GM10847 (cell line): Measurements from ENCODE around the gene MAPK8IP3.

Experiments used
- POLR2A ChIP-seq: IDR thresholded peaks from 2 replicates; pipeline ENCODE4 v1.6.1; 2011; ENCODE audit not compliant: insufficient read length; ENCODE audit errors: extremely low read depth

The MAPK8IP3 gene

GRCh38 chr16:1788095-1788707 is 82.2 kb downstream of the MAPK8IP3 start:
- no peak for TF ChIP-seq POLR2A

DNA sequence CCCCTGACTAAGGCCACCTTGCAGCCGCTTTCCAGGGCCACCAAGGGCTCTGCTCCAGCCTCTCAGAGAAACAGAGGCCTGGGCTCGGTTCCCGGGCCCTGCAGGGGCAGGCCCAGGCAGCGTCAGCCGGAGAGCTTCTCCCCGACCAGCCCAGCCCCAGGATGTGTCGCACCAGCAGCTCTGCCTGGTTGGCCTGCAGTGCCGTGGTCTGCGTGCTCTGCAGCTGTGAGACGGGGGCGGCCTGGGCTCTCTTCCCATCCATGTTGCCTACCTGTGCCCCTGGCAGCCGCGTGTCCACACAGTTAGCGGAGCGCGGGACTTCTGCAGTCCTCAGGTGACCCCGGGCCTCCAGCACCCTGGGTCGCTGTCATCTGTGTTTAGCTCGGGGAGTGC is 82.7 kb downstream of the MAPK8IP3 start:
- TF ChIP-seq POLR2A, result no peak

DNA sequence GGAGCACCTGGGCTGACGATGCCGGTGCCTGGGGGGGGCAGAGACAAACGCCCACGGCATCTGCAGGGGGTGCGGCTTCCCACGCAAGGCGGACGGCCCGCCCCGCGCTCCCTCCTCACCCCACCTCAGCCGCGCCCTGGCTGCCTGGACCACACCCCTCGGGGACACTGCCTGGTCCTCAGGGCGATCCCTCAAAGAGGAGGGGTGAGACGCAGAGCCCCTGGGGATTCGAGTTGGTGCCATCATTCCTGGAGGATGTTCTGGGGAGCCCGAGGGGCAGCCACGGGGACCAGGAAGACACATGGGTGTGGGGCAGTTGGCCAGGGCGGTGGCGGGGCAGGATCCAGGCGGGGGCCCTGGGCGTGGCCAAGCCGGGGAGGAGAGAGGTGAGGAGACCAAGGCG is 83.6 kb downstream of the MAPK8IP3 start:
- TF ChIP-seq POLR2A, result no peak

GRCh38 chr16:1790261-1790610 is 84.2 kb downstream of the MAPK8IP3 start:
- TF ChIP-seq POLR2A, result no peak

GRCh38 chr16:1790611-1791255 is 84.7 kb downstream of the MAPK8IP3 start:
- TF ChIP-seq POLR2A, result no peak

DNA sequence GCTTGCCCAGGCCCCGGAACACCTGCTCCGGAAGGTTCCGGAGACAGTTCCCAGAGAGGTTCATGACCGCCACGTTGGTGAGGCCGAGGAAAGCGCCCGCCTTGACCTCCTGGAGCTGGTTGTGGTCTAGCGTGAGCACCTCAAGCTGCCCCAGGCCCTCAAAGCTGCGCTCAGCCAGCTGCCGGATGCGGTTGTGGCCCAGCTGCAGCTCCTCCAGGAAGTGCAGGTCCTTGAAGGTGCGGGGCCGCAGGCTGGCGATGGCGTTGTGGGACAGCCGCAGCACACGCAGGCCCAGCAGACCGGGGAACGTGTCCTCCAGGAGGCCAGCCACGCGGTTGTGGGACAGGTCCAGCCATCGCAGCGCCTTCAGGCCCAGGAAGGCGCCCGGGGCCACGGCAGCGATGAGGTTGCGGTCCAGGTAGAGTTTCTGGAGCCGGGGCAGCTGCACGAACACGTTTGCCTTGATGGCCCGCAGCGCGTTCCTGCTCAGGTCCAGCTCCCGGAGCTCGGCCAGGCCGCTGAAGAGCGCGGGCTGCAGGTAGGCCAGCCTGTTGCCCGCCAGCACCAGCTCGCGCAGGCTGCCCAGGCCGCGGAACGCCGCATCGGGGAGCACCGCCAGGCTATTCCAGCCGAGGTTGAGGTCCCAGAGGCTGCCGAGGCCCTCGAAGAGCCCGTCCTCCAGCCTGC is 85.4 kb downstream of the MAPK8IP3 start:
- no peak for TF ChIP-seq POLR2A

DNA sequence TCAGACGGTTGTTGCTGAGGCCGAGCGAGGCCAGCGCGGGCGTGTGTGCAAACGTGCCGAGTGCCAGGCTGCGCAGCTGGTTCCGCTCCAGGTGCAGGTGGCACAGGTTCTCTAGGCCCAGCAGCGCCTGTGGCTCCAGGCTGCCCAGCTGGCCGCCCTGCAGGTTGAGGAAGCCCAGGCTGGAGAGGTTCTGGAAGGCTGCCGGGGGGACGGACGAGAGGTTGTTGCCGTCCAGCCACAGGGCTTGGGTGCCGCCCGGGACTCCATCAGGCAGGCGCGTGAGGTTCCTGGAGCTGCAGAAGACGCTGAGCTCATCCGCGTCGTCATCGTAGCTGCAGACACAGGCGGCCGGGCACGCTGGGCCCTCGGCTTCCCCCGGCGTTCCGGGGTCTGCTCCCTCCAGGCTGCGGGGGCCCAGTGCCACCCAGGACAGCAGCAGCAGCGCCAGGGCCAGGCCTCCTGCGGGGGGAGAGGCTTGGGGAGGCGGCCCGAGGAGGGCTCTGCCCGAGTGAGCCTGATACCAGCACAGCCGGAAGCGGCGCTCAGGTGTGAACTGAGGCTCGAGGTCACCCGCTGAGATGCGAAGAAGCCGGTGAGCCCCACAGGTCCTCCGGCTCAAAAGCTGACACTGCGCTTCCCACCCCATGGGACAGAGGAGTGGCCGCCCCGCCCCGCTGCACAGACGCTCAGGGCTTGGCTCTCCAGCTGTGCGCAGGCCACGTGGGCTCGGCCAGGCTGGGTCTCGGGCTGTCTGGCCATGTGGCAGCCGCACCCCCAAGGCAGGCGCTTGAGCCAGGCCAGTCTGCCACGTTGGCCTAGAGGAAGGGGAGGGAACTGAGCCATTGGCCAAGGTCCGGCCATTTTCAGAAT is 86.2 kb downstream of the MAPK8IP3 start:
- no peak for TF ChIP-seq POLR2A

GRCh38 chr16:1792836-1793577 is 87.0 kb downstream of the MAPK8IP3 start:
- TF ChIP-seq POLR2A, result no peak

DNA sequence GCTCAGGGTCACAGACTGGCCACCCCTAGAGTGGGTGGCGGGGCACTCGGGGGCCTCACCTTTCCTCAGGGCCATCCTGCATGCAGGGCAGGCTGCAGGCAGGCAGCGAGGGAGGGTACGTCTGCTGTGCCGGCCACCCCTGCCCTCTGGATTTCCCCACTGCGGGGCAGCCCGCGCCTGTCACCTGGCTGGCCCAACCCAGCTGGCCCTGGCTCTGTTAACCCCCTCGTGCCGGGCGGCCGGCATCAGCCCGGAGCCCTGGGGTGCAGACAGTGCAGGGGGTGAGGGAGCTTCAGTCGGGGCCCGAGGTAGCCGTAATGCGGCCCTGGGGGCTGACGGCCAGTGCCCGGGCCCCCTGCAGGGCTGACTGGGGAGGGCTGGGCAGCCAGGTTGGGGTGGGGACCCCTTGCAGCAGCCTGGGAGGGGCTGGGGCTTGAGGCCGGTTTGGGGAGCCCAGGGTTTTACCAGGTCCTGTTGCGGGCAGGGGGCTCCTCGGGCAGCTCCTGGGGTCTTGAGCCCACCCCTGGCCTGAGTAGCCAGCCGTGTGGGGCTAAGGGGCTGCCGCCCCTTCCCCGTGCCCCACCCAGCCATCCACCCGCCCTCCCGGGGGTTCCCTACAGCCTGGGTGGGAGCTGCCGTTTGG is 87.7 kb downstream of the MAPK8IP3 start, which contains the start of gene IGFALS:
Gene IGFALS, minus strand, starts transcription at position 128 of the 643 bp plus-strand sequence. Its CDS starts 53 bp downstream, at position 75.
- TF ChIP-seq POLR2A, result no peak

DNA sequence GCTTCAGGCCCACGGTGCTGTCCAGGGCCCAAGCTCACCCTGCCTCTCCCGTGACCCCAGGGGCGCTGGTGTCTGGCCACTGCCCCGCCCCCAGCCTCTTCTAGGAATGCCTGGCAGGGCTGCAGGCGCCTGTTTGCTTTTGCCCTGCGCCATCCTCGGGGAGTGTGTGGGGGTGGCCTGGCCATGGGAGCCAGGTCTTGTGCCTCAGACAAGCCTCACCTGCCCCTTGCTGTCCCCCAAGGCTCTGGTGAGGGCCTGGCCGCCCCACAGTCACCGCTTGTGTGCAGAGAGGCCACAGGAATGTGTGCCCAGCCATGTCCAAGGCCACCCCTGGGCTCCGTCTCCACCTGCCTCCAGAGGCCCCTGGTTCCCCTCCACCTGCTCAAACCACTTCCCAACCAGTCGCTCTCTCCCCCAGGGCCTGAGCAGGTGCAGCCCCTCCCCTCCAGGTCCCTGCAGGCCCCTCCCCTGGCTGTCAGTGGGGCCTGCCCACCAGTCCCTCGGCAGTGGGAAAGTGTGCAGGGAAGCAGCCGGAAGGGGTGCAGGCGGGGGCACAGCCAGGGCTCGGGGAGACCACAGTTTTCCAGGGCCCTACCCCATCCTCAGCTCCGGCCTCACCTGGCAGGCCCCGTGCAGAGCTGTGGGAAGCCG is 88.4 kb downstream of the MAPK8IP3 start:
- no peak for TF ChIP-seq POLR2A

- TF ChIP-seq POLR2A, result no peak
These were observed 89.1 kb downstream of the MAPK8IP3 start for GRCh38 chr16:1794908-1795666.

- no peak for TF ChIP-seq POLR2A
These were observed 94.7 kb downstream of the MAPK8IP3 start for GRCh38 chr16:1800701-1801100.

DNA sequence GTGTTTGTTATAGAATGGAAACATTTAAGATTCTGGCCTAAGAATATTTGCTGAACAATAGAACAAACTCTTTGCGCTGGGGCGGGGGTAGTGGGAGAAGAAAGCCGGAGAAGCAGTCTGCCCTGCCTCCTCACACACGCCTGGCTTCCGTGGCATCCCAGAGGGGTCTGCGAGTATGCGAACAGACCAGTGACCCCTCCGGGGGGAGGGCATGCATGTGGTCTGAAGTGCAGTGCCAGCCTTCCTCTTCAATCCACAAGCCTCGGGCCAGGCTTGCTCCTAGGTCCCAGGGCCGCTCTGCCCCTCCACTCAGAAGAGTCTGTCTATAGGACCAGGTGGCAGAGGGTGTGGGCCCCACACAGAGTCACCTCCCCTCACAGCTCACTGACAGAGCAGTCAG is 101.6 kb downstream of the MAPK8IP3 start:
- TF ChIP-seq POLR2A, result no peak
